Ovary (tissue), 3 donors: Measurements from ENCODE around the gene CUL4A.

ENCODE experiments used
- EP300 ChIP-seq: sonication (generic); formaldehyde crosslinking; IDR thresholded peaks from one replicate; pipeline ENCODE4 v1.6.1; 2017; ENCODE audit warnings: antibody characterized with exemption
- TF ChIP-seq, protein P1 (sequence below), 3 donors: fragments of 450-650 bp in 2 of 3; fragments of 200-600 bp in 1 of 3; IDR thresholded peaks; one replicate each; pipeline versions ENCODE4 v1.5.1 to v1.8.0; 2016 to 2022; ENCODE audit warnings: antibody characterized with exemption in 3 of 3, mild to moderate bottlenecking in 1 of 3
- donor health status: DM: no; HTN: no; CAD: no.

DNA sequence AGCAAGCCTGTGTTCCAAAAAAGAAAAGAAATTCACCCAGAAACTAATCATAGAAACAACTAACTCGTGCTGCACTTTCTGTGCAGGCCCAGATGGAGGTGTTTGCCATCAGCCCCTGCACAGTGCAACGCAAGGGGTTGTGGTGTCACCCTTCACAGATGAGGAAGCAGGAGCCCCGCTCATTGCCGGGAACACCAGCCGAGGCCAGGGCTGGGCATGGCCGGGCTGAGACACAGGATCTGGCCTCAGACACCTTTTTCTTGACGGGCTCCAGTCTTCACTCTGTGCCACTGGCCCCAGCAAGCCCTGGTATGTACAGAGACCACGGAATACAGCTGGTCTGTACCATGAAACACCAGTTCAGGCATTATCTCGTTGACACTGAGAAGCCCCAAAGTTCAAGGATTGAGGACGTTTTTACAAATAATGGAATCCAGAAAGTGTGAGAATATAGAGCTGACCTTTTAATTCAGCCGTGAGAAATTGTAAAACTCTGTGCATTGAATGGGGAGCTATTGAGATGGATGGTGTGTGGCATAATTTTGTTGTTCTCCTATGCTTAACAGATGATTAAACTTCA lies 43.2 kb downstream of the CUL4A start:
- no peak for TF ChIP-seq EP300
- TF ChIP-seq, protein P1, sequence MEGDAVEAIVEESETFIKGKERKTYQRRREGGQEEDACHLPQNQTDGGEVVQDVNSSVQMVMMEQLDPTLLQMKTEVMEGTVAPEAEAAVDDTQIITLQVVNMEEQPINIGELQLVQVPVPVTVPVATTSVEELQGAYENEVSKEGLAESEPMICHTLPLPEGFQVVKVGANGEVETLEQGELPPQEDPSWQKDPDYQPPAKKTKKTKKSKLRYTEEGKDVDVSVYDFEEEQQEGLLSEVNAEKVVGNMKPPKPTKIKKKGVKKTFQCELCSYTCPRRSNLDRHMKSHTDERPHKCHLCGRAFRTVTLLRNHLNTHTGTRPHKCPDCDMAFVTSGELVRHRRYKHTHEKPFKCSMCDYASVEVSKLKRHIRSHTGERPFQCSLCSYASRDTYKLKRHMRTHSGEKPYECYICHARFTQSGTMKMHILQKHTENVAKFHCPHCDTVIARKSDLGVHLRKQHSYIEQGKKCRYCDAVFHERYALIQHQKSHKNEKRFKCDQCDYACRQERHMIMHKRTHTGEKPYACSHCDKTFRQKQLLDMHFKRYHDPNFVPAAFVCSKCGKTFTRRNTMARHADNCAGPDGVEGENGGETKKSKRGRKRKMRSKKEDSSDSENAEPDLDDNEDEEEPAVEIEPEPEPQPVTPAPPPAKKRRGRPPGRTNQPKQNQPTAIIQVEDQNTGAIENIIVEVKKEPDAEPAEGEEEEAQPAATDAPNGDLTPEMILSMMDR (IDR thresholded peaks at IDR 0.05) = no peak
